Breast epithelium (tissue), 4 donors: ENCODE measurements around the gene TCFL5. TPM values are rescaled to one million over a fixed set of nuclear protein-coding genes. Genes with fewer than 3 reads are reported as not detected.

Experiments used
- DNase-seq, 2 donors: peaks; one replicate each; pipeline ENCODE4 v3.0.0-alpha.2; 2019; ENCODE audit warnings: low spot score in 2 of 2
- H3K27ac ChIP-seq, 2 donors: fragments of 200-600 bp; sonication (generic) in 1 of 2; one replicate each; pipeline ENCODE4 v1.5.1; 2016 to 2019; ENCODE audit warnings: mild to moderate bottlenecking in 1 of 2
- H3K27me3 ChIP-seq, 2 donors: fragments of 200-600 bp; sonication (generic) in 1 of 2; one replicate each; pipeline versions ENCODE4 v1.5.1 to v1.6.0; 2017 to 2019; ENCODE audit warnings: control low read depth in 1 of 2, mild to moderate bottlenecking in 1 of 2
- H3K36me3 ChIP-seq: fragments of 200-600 bp; one replicate; pipeline ENCODE4 v1.5.1; 2019
- H3K4me1 ChIP-seq, 2 donors: fragments of 200-600 bp; sonication (generic); one replicate each; pipeline ENCODE4 v1.5.1; 2016 to 2019; ENCODE audit warnings: control low read depth in 1 of 2
- H3K4me3 ChIP-seq, 3 donors: fragments of 200-600 bp; sonication (generic); 1 replicate in 2 of 3; 2 replicates in 1 of 3; pipeline ENCODE4 v1.5.1; 2016 to 2019; ENCODE audit warnings: mild to moderate bottlenecking in 3 of 3, moderate library complexity in 2 of 3
- H3K9me3 ChIP-seq, 2 donors: fragments of 200-600 bp; sonication (generic) in 1 of 2; one replicate each; pipeline ENCODE4 v1.5.1; 2016 to 2019; ENCODE audit warnings: control low read depth in 1 of 2
- CTCF ChIP-seq, 3 donors: fragments of 450-650 bp; IDR thresholded peaks; one replicate each; pipeline ENCODE4 v1.5.1; 2016 to 2017; ENCODE audit warnings: antibody characterized with exemption in 3 of 3, mild to moderate bottlenecking in 3 of 3, moderate library complexity in 3 of 3
- POLR2A ChIP-seq: fragments of 450-650 bp; IDR thresholded peaks from one replicate; pipeline ENCODE4 v1.6.1; 2016; ENCODE audit warnings: antibody characterized with exemption, mild to moderate bottlenecking, moderate library complexity
- POLR2AphosphoS5 ChIP-seq, 3 donors: sonication (generic); formaldehyde crosslinking; IDR thresholded peaks; one replicate each; pipeline ENCODE4 v1.6.1; 2017; ENCODE audit warnings: antibody characterized with exemption in 3 of 3
- intact Hi-C: fragments of 100-400 bp; cut with DNase I; formaldehyde crosslinking; loops from one replicate; pipeline ENCODE4 v1.15.1; 2023; ENCODE audit warnings: low total_unique reads
- total RNA-seq, 3 donors: library from RNA; depleted of rRNA; stranded (reverse); fragments of >200 nt; gene quantifications; one replicate each; pipeline ENCODE4 v1.1.0, GENCODE V29; 2016

The TCFL5 gene
- total RNA-seq, 3 donors from 2014 or later, result 7.8 to 21.0 (median 12.5) TPM

DNA sequence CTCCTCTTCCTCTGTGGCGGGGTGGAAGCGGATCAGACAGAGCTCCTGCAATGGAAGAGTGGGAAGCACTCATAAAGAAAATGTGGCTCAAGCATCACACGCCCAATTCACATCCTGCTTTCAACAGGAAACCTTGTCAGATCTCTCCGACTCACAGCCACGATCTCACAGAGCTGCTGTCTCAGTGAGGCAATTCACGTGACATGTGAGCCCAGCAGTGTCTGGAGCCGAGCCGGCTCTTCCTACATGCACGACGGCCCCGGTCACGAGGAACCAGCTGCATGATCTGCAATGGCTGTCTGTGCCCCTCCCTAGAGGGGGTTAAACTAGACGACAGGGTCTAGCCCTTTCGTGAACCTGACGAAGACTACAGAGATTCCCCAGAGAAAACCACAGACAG, 29.5 kb upstream of the TCFL5 start:
- no peak for TF ChIP-seq POLR2A
- no peak for TF ChIP-seq CTCF (IDR thresholded peaks at IDR 0.05)
- no peak for TF ChIP-seq POLR2AphosphoS5 (IDR thresholded peaks at IDR 0.05)
- H3K27me3 ChIP-seq, result no peaks in the 10 kb centered on the region
- no peaks in the 10 kb centered on the region for H3K4me1 ChIP-seq
- no peak overlapping the region for H3K27ac ChIP-seq
- H3K9me3 ChIP-seq, result no peaks in the 10 kb centered on the region
- no peak for DNase-seq
- intact Hi-C loops, result loop anchor here (5.0 kb wide), 1 partner anchor 116 kb away; the partner anchor contains the start of gene BHLHE23
- H3K4me3 ChIP-seq, result no peak overlapping the region
- H3K36me3 ChIP-seq, result no peaks in the 10 kb centered on the region

- intact Hi-C loops, result loop anchor here (5.0 kb wide), 1 partner anchor 117 kb away; the partner anchor contains the start of gene BHLHE23
- no peak for DNase-seq
Observed at GRCh38 chr20:62890444-62890843, 28.8 kb upstream of the TCFL5 start.

GRCh38 chr20:62889871-62890270, 28.2 kb upstream of the TCFL5 start:
- TF ChIP-seq POLR2AphosphoS5 (IDR thresholded peaks at IDR 0.05) (no peak), POLR2A (no peak), CTCF (IDR thresholded peaks at IDR 0.05) (no peak)
- no peak for DNase-seq
- no peaks in the 10 kb centered on the region for H3K9me3 ChIP-seq
- no peaks in the 10 kb centered on the region for H3K4me1 ChIP-seq
- H3K36me3 ChIP-seq, result no peaks in the 10 kb centered on the region
- intact Hi-C loops, result loop anchor here (5.0 kb wide), 1 partner anchor 117 kb away; the partner anchor contains the start of gene BHLHE23
- H3K27ac ChIP-seq, result no peak overlapping the region
- no peaks in the 10 kb centered on the region for H3K27me3 ChIP-seq
- no peak overlapping the region for H3K4me3 ChIP-seq

More at GRCh38 chr20:62890444-62890843, 28.8 kb upstream of the TCFL5 start:
- H3K9me3 ChIP-seq, result no peaks in the 10 kb centered on the region
- H3K4me3 ChIP-seq, result no peak overlapping the region
- H3K4me1 ChIP-seq, result no peaks in the 10 kb centered on the region
- no peaks in the 10 kb centered on the region for H3K36me3 ChIP-seq
- TF ChIP-seq POLR2A (no peak), POLR2AphosphoS5 (IDR thresholded peaks at IDR 0.05) (no peak), CTCF (IDR thresholded peaks at IDR 0.05) (no peak)
- no peaks in the 10 kb centered on the region for H3K27me3 ChIP-seq
- H3K27ac ChIP-seq, result no peak overlapping the region

DNA sequence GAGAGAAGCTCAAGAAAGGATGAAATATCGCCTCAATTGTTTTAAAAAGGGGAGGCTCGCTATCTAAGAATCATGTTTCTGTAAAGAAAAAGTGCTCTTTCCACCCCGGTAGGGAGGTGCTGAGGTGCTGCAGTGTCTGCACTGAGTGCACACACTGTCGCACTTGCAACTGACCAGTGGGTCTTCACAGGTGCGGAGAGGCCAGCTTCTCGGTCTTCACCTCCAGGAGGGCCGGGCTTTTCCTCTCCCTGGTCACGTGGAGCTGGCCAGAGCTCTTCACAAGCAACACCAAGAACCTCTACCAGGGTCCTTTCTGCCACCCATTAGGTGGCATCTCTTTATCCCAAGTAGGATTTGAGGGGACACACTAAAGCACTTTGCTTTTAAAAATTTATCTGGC, 27.8 kb upstream of the TCFL5 start:
- intact Hi-C loops, result no loop called here
- H3K4me1 ChIP-seq, result no peaks in the 10 kb centered on the region
- no peak overlapping the region for H3K27ac ChIP-seq
- H3K36me3 ChIP-seq, result no peaks in the 10 kb centered on the region
- TF ChIP-seq POLR2A, result no peak
- no peak for TF ChIP-seq CTCF (IDR thresholded peaks at IDR 0.05)
- no peak for TF ChIP-seq POLR2AphosphoS5 (IDR thresholded peaks at IDR 0.05)
- no peak for DNase-seq
- no peaks in the 10 kb centered on the region for H3K27me3 ChIP-seq
- no peak overlapping the region for H3K4me3 ChIP-seq
- H3K9me3 ChIP-seq, result no peaks in the 10 kb centered on the region

DNA sequence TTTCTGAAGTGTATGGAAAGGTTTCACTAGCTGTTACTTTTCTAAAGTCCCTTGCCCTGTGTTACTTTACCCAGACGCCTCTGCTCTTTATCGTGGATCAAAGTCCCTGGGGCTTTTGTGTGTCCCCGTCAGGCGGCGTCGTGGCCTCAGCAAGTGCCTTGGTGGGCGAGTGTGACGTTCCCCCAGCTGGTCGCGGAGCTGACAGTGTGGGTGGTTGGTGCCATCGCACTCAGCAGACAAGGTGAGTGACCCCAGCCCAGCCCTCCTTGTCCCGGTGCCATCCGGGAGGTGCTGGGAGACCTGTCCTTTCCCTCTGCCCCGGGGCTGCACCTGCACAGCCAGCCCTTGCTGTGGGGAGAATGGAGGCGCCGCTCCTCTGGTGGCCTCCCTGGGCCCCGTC, 27.3 kb upstream of the TCFL5 start:
- H3K36me3 ChIP-seq, result no peaks in the 10 kb centered on the region
- no peaks in the 10 kb centered on the region for H3K4me1 ChIP-seq
- H3K27ac ChIP-seq, result no peak overlapping the region
- intact Hi-C loops, result no loop called here
- H3K27me3 ChIP-seq, result no peaks in the 10 kb centered on the region
- no peak for TF ChIP-seq POLR2A
- TF ChIP-seq CTCF (IDR thresholded peaks at IDR 0.05), result no peak
- no peak for TF ChIP-seq POLR2AphosphoS5 (IDR thresholded peaks at IDR 0.05)
- H3K4me3 ChIP-seq, result no peak overlapping the region
- no peaks in the 10 kb centered on the region for H3K9me3 ChIP-seq
- DNase-seq, result no peak
